Measurements from ENCODE around the gene NPTXR. TPM values are rescaled to one million over a fixed set of nuclear protein-coding genes. Genes with fewer than 3 reads are reported as not detected.

The NPTXR gene
- total RNA-seq, 1 experiment from 2014 or later, result 12.8 TPM

- BruUV-seq (replicated peaks), result no TSS peak
- peaks cover 0 to 2% of the 10 kb centered on the region in 2 experiments; a peak in 3 of 4 replicates for H3K4me1 ChIP-seq (ENCODE audit: control insufficient read depth in 1 of 2, insufficient read depth in 2 of 2, low read length in 2 of 2)
- H3K9me2 ChIP-seq (ENCODE audit: insufficient read depth), result no peaks in the 10 kb centered on the region
- no peak for TF ChIP-seq RAD21 (IDR thresholded peaks at IDR 0.05; ENCODE audit: low read depth)
- TF ChIP-seq EGR1 (IDR thresholded peaks at IDR 0.05; ENCODE audit: low read depth), result no peak
- no peak overlapping the region for H3K27ac ChIP-seq (ENCODE audit: low read depth, low read length)
- no peaks in the 10 kb centered on the region for H3K9me3 ChIP-seq (ENCODE audit: control insufficient read depth in 1 of 2, insufficient read depth in 1 of 2, low read depth in 1 of 2, low read length in 2 of 2)
- no peak overlapping the region for H3K4me2 ChIP-seq (ENCODE audit: low read length)
- DNase-seq (ENCODE audit: low read depth, low spot score) (no peak), ATAC-seq (no peak)
- no peaks in the 10 kb centered on the region for H3K79me2 ChIP-seq (ENCODE audit: insufficient read depth, low read length)
- no peaks in the 10 kb centered on the region for H3K27me3 ChIP-seq (ENCODE audit: insufficient read depth, low read length)
- no peak overlapping the region for H3K4me3 ChIP-seq (replicated peaks in 1 of 2; ENCODE audit: low read depth in 1 of 2, low read length in 2 of 2)
- CTCF ChIA-PET, result interaction anchor here (1.2 kb wide), 1 partner anchor 14 kb away, joined by 3 read pairs; no protein-coding TSS in a partner anchor
- intact Hi-C loops (cut with micrococcal nuclease), result no loop called here
- H2AFZ ChIP-seq (ENCODE audit: low read depth, low read length, poor library complexity, severe bottlenecking), result no peak overlapping the region
- H3K36me3 ChIP-seq (ENCODE audit: control insufficient read depth in 1 of 2, insufficient read depth in 2 of 2, low read length in 2 of 2), result no peaks in the 10 kb centered on the region
- no peaks in the 10 kb centered on the region for H4K20me1 ChIP-seq (ENCODE audit: insufficient read depth)
- POLR2A ChIA-PET, result no interaction called here
- H3K9ac ChIP-seq (ENCODE audit: low read length), result no peak overlapping the region
- RAD21 ChIA-PET (ENCODE audit: low non-redundant PET in 1 of 2, low total read pairs in 2 of 2, uncharacterized antibody in 2 of 2, unreplicated experiment in 2 of 2), result no interaction called here
Observed at GRCh38 chr22:38783095-38783615, 60.7 kb downstream of the NPTXR start.

GRCh38 chr22:38782402-38783094, 61.3 kb downstream of the NPTXR start:
- Histone ChIP-seq H3K27me3 (ENCODE audit: insufficient read depth, low read length) (no peaks in the 10 kb centered on the region), H3K9me2 (ENCODE audit: insufficient read depth) (no peaks in the 10 kb centered on the region), H3K4me3 (replicated peaks in 1 of 2; ENCODE audit: low read depth in 1 of 2, low read length in 2 of 2) (no peak overlapping the region), H3K9ac (ENCODE audit: low read length) (no peak overlapping the region), H3K36me3 (ENCODE audit: control insufficient read depth in 1 of 2, insufficient read depth in 2 of 2, low read length in 2 of 2) (no peaks in the 10 kb centered on the region), H3K27ac (ENCODE audit: low read depth, low read length) (no peak overlapping the region), H4K20me1 (ENCODE audit: insufficient read depth) (no peaks in the 10 kb centered on the region), H3K9me3 (ENCODE audit: control insufficient read depth in 1 of 2, insufficient read depth in 1 of 2, low read depth in 1 of 2, low read length in 2 of 2) (no peaks in the 10 kb centered on the region), H3K4me1 (ENCODE audit: control insufficient read depth in 1 of 2, insufficient read depth in 2 of 2, low read length in 2 of 2) (no peaks in the 10 kb centered on the region), H2AFZ (ENCODE audit: low read depth, low read length, poor library complexity, severe bottlenecking) (no peak overlapping the region), H3K79me2 (ENCODE audit: insufficient read depth, low read length) (no peaks in the 10 kb centered on the region), H3K4me2 (ENCODE audit: low read length) (no peak overlapping the region)
- ATAC-seq, result no peak
- ChIA-PET RAD21 (ENCODE audit: low non-redundant PET in 1 of 2, low total read pairs in 2 of 2, uncharacterized antibody in 2 of 2, unreplicated experiment in 2 of 2) (no interaction called here), CTCF (interaction anchor here (1.0 kb wide), 1 partner anchor 13 kb away, joined by 3 read pairs; no protein-coding TSS in a partner anchor), POLR2A (no interaction called here)
- DNase-seq (ENCODE audit: low read depth, low spot score), result no peak
- intact Hi-C loops (cut with micrococcal nuclease), result no loop called here
- no TSS peak for BruUV-seq (replicated peaks)
- TF ChIP-seq REST (IDR thresholded peaks at IDR 0.05; ENCODE audit: low read depth), result no peak
- no peak for TF ChIP-seq SP1 (IDR thresholded peaks at IDR 0.05; ENCODE audit: low read depth)
- TF ChIP-seq ZBTB33 (IDR thresholded peaks at IDR 0.05; ENCODE audit: extremely low read depth, insufficient replicate concordance, low read length), result no peak
- TF ChIP-seq CTCF (IDR thresholded peaks at IDR 0.05 in 2 of 3, conservative IDR thresholded peaks at IDR 0.05 in 1 of 3; ENCODE audit: borderline replicate concordance in 1 of 3, insufficient read depth in 1 of 3, low read depth in 2 of 3, low read length in 2 of 3), result no peak
- TF ChIP-seq YY1 (IDR thresholded peaks at IDR 0.05; ENCODE audit: extremely low read depth, insufficient replicate concordance, low read depth, low read length), result no peak
- no peak for TF ChIP-seq SIN3A (IDR thresholded peaks at IDR 0.05; ENCODE audit: low read depth)
- TF ChIP-seq EZH2 (IDR thresholded peaks at IDR 0.05), result no peak
- no peak for TF ChIP-seq EZH2phosphoT487 (IDR thresholded peaks at IDR 0.05; ENCODE audit: borderline replicate concordance)
- TF ChIP-seq POLR2AphosphoS5 (IDR thresholded peaks at IDR 0.05; ENCODE audit: low read depth, low read length), result no peak

Data from HCT116 (cell line).